Measurements from ENCODE around the gene CSHL1.

- no peak for TF ChIP-seq CTCF (conservative IDR thresholded peaks at IDR 0.05 in 1 of 2, IDR thresholded peaks at IDR 0.05 in 1 of 2; ENCODE audit: extremely low read depth in 1 of 2, insufficient read depth in 1 of 2, low read depth in 1 of 2, low read length in 2 of 2)
- TF ChIP-seq EZH2 (IDR thresholded peaks at IDR 0.05; ENCODE audit: borderline replicate concordance, low read length): no peak
These were observed 30.1 kb upstream of the CSHL1 start for GRCh38 chr17:63941162-63941561.
